ENCODE measurements around the gene IGF2R.
"Not testable (repeated sequence)": the region's sequence is repeated elsewhere in the genome, so short reads cannot be mapped to it uniquely, and the experiment has no call there.

IGF2R gene

GRCh38 chr6:160071805-160072690, 103.2 kb downstream of the IGF2R start:
- in situ Hi-C loops (cut with MboI; ENCODE audit: low sequenced_read_pairs) = no loop called here

- in situ Hi-C loops (cut with MboI; ENCODE audit: low sequenced_read_pairs) = no loop called here
Observed at GRCh38 chr6:160073272-160073671, 104.4 kb downstream of the IGF2R start.

- in situ Hi-C loops (cut with MboI; ENCODE audit: low sequenced_read_pairs) = no loop called here
Observed at GRCh38 chr6:160076009-160076408, 107.1 kb downstream of the IGF2R start.

- in situ Hi-C loops (cut with MboI; ENCODE audit: low sequenced_read_pairs) = no loop called here
Observed at GRCh38 chr6:160077024-160077423, 108.1 kb downstream of the IGF2R start.

GRCh38 chr6:160077526-160077925, 108.6 kb downstream of the IGF2R start:
- in situ Hi-C loops (cut with MboI; ENCODE audit: low sequenced_read_pairs) = no loop called here

GRCh38 chr6:160078883-160079685, 110.2 kb downstream of the IGF2R start:
- in situ Hi-C loops (cut with MboI; ENCODE audit: low sequenced_read_pairs) = no loop called here

GRCh38 chr6:160079686-160080043, 110.8 kb downstream of the IGF2R start:
- in situ Hi-C loops (cut with MboI; ENCODE audit: low sequenced_read_pairs) = no loop called here

- in situ Hi-C loops (cut with MboI; ENCODE audit: low sequenced_read_pairs) = no loop called here
Observed at GRCh38 chr6:160080097-160080496, 111.2 kb downstream of the IGF2R start.

GRCh38 chr6:160081398-160081797, 112.5 kb downstream of the IGF2R start:
- in situ Hi-C loops (cut with MboI; ENCODE audit: low sequenced_read_pairs) = no loop called here

- in situ Hi-C loops (cut with MboI; ENCODE audit: low sequenced_read_pairs) = no loop called here
Observed at GRCh38 chr6:160082627-160083026, 113.7 kb downstream of the IGF2R start.

GRCh38 chr6:160084198-160084776, 115.4 kb downstream of the IGF2R start:
- in situ Hi-C loops (cut with MboI; ENCODE audit: low sequenced_read_pairs) = no loop called here

- in situ Hi-C loops (cut with MboI; ENCODE audit: low sequenced_read_pairs) = no loop called here
Observed at GRCh38 chr6:160085226-160085625, 116.3 kb downstream of the IGF2R start.

- in situ Hi-C loops (cut with MboI; ENCODE audit: low sequenced_read_pairs) = no loop called here
Observed at GRCh38 chr6:160085713-160086505, 117.0 kb downstream of the IGF2R start.

GRCh38 chr6:160086754-160087153, 117.9 kb downstream of the IGF2R start:
- in situ Hi-C loops (cut with MboI; ENCODE audit: low sequenced_read_pairs) = no loop called here

GRCh38 chr6:160088069-160088783, 119.3 kb downstream of the IGF2R start:
- in situ Hi-C loops (cut with MboI; ENCODE audit: low sequenced_read_pairs) = no loop called here

GRCh38 chr6:160088784-160089533, 120.1 kb downstream of the IGF2R start:
- in situ Hi-C loops (cut with MboI; ENCODE audit: low sequenced_read_pairs) = no loop called here

GRCh38 chr6:160089534-160089897, 120.6 kb downstream of the IGF2R start:
- in situ Hi-C loops (cut with MboI; ENCODE audit: low sequenced_read_pairs) = no loop called here

- in situ Hi-C loops (cut with MboI; ENCODE audit: low sequenced_read_pairs) = not testable (repeated sequence)
Observed at GRCh38 chr6:160090442-160091239, 121.8 kb downstream of the IGF2R start.

- in situ Hi-C loops (cut with MboI; ENCODE audit: low sequenced_read_pairs) = not testable (repeated sequence)
Observed at GRCh38 chr6:160092176-160092575, 123.3 kb downstream of the IGF2R start.

Measured in hTERT RPE-1 (cell line).